ENCODE data around the gene ICA1. TPM values are rescaled to one million over a fixed set of nuclear protein-coding genes. Genes with fewer than 3 reads are reported as not detected.
"Not testable (repeated sequence)": the region's sequence is repeated elsewhere in the genome, so short reads cannot be mapped to it uniquely, and the experiment has no call there.

Gene ICA1
- total and polyA plus RNA-seq, 2 of the 4 experiments (the other 2 are of a cell fraction), result not detected

DNA sequence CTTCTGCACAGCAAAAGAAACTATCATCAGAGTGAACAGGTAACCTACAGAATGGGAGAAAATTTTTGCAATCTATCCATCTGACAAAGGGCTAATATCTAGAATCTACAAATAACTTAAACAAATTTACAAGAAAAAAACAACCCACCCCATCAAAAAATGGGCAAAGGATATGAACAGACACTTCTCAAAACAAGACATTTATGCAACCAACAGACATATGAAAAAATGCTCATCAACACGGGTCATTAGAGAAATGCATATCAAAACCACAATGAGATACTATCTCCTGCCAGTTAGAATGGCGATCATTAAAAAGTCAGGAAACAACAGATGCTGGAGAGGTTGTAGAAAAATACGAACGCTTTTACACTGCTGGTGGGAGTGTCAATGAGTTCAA, 160.7 kb downstream of the ICA1 start:
- H2BK120ac ChIP-seq (ENCODE audit: low read depth, low read length); H3K4me2 ChIP-seq (ENCODE audit: low read depth, low read length); H2AFZ ChIP-seq (replicated peaks; ENCODE audit: low read length, poor library complexity); H3K79me1 ChIP-seq (ENCODE audit: low read depth in 1 of 2, low read length in 2 of 2); DNase-seq; H3K9ac ChIP-seq (ENCODE audit: low read depth, low read length); H2AK9ac ChIP-seq (replicated peaks; ENCODE audit: low read depth, low read length, poor library complexity); H2BK5ac ChIP-seq (ENCODE audit: low read depth, low read length, poor library complexity, severe bottlenecking); H3K4me1 ChIP-seq (ENCODE audit: control insufficient read depth, insufficient read depth, low read length); H4K91ac ChIP-seq (ENCODE audit: insufficient read depth, low read depth, low read length); CTCF ChIA-PET; H3K14ac ChIP-seq (replicated peaks; ENCODE audit: low read depth, low read length); H4K20me1 ChIP-seq (ENCODE audit: insufficient read depth, low read length); ATAC-seq (ENCODE audit: low read depth); intact Hi-C loops (cut with micrococcal nuclease); H2BK20ac ChIP-seq (ENCODE audit: low read depth, low read length); H3K9me1 ChIP-seq (ENCODE audit: insufficient read depth, low read length); H2AK5ac ChIP-seq (ENCODE audit: low read depth, low read length); H4K8ac ChIP-seq (ENCODE audit: low read depth in 2 of 2, low read length in 2 of 2); H2BK15ac ChIP-seq (ENCODE audit: low read depth, low read length); H3K9me3 ChIP-seq (ENCODE audit: control insufficient read depth, insufficient read depth, low read length); H3K27me3 ChIP-seq (ENCODE audit: control insufficient read depth, insufficient read depth, low read length); H3K4ac ChIP-seq (ENCODE audit: low read depth, low read length); dilution Hi-C loops (cut with HindIII; ENCODE audit: low sequenced_read_pairs, unreplicated experiment); H3K56ac ChIP-seq (ENCODE audit: extremely low read depth, insufficient read depth, low read length); H4K5ac ChIP-seq (ENCODE audit: low read depth, low read length); H3K23ac ChIP-seq (ENCODE audit: low read depth, low read length); in situ Hi-C loops (cut with MboI; ENCODE audit: low sequenced_read_pairs); H3K4me3 ChIP-seq (ENCODE audit: insufficient read depth, low read depth, low read length); H3K36me3 ChIP-seq (ENCODE audit: control insufficient read depth, insufficient read depth, low read length); H3K18ac ChIP-seq (ENCODE audit: low read depth, low read length); POLR2A ChIA-PET (ENCODE audit: unreplicated experiment); H3K27ac ChIP-seq (ENCODE audit: insufficient read depth, low read length); BruUV-seq (replicated peaks): not testable (repeated sequence)
- WGBS, 2 experiments (ENCODE audit: extremely low coverage in 2 of 2, insufficient read length in 1 of 2), result no CpG with 5 or more reads among the region's 4 CpGs

All from IMR-90 (cell line).